Heart left ventricle (tissue), 13 donors: Measurements from ENCODE around the gene OLFM2.
"Not testable (repeated sequence)": the region's sequence is repeated elsewhere in the genome, so short reads cannot be mapped to it uniquely, and the experiment has no call there.

Experiments used
- POLR2A ChIP-seq, 2 donors: fragments of 450-650 bp; IDR thresholded peaks; one replicate each; pipeline ENCODE4 v1.6.1; 2017; ENCODE audit warnings: antibody characterized with exemption in 2 of 2, mild to moderate bottlenecking in 2 of 2, moderate library complexity in 2 of 2
- TF ChIP-seq, protein P1 (sequence below), 12 donors: fragments of 200-600 bp; sonication (generic) in 4 of 12; IDR thresholded peaks; one replicate each; pipeline versions ENCODE4 v1.5.0 to v1.8.0; 2018 to 2022; ENCODE audit warnings: antibody characterized with exemption in 12 of 12, mild to moderate bottlenecking in 5 of 12
- donor health status: ischemic (EF 13 %, LVEDD 7.1; RV severe dilation, severe dysfunction).
- donor health status: DM: no; HTN: yes; CAD: no.
- donor health status: DM: no; HTN: no; CAD: no.
- donor health status: ischemic (EF 25% LVEDD 6.9; RV normal size, moderate dysfunction).
- donor health status: ischemic (EF 25% LVEDD 5.7; RV mildly dilated, moderate dysfunction).
- donor health status: ischemic (EF 35%, LVEDD 5.7; RV mildly dilated, moderate dysfunction).
- donor health status: nonischemic (EF 11% LVEDD 7.7; RV severe dilation, severe dysfunction).
- donor health status: DM: yes; HTN: yes; CAD: no.
- donor health status: PGD.
- donor health status: ischemic (EF 29% LVEDD 5.4; RV normal size, mild dysfunction).
- donor health status: nonischemic (EF 23%, LVEDD 6.1; RV moderate dilation, normal function).

DNA sequence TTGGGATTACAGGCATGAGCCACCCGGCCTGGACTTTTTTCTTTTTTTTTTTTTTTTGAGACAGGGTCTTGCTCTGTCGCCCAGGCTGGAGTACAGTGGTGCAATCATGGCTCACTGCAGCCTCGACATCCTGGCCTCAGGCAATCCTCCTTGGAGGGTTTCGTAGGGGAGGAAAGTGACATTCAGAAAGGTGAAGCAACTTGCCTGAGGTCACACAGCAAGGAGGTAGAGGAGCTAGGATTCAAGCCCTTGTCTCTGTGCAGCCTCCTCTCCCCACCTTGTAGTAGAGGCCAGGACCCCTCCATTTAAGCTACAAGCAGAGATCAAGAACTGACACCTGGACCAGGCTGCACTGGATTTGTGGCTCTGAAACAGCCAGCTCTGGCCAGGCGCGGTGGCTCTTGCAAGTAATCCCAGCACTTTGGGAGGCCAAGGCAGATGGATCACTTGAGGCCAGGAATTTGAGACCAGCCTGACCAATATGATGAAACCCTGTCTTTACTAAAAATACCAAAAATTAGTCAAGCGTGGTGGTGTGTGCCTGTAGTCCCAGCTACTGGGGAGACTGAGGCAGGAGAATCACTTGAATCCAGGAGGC lies 10.3 kb upstream of the OLFM2 start:
- TF ChIP-seq, protein P1, sequence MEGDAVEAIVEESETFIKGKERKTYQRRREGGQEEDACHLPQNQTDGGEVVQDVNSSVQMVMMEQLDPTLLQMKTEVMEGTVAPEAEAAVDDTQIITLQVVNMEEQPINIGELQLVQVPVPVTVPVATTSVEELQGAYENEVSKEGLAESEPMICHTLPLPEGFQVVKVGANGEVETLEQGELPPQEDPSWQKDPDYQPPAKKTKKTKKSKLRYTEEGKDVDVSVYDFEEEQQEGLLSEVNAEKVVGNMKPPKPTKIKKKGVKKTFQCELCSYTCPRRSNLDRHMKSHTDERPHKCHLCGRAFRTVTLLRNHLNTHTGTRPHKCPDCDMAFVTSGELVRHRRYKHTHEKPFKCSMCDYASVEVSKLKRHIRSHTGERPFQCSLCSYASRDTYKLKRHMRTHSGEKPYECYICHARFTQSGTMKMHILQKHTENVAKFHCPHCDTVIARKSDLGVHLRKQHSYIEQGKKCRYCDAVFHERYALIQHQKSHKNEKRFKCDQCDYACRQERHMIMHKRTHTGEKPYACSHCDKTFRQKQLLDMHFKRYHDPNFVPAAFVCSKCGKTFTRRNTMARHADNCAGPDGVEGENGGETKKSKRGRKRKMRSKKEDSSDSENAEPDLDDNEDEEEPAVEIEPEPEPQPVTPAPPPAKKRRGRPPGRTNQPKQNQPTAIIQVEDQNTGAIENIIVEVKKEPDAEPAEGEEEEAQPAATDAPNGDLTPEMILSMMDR (IDR thresholded peaks at IDR 0.05), result not testable (repeated sequence)
- not testable (repeated sequence) for TF ChIP-seq POLR2A (IDR thresholded peaks at IDR 0.05)
